PC-9 (cell line): Measurements from ENCODE around the gene PLXNA3.

Experiments
- EZH2 ChIP-seq: fragments of 200-600 bp; sonication (generic); IDR thresholded peaks from 2 replicates; pipeline ENCODE4 v1.8.0; 2017; ENCODE audit warnings: antibody characterized with exemption, low read depth
- TF ChIP-seq, protein P1 (sequence below): fragments of 200-600 bp; sonication (generic); conservative IDR thresholded peaks from 2 replicates; pipeline ENCODE4 v1.6.1; 2017; ENCODE audit warnings: mixed run types, antibody characterized with exemption, mild to moderate bottlenecking, moderate library complexity

- TF ChIP-seq, protein P1, sequence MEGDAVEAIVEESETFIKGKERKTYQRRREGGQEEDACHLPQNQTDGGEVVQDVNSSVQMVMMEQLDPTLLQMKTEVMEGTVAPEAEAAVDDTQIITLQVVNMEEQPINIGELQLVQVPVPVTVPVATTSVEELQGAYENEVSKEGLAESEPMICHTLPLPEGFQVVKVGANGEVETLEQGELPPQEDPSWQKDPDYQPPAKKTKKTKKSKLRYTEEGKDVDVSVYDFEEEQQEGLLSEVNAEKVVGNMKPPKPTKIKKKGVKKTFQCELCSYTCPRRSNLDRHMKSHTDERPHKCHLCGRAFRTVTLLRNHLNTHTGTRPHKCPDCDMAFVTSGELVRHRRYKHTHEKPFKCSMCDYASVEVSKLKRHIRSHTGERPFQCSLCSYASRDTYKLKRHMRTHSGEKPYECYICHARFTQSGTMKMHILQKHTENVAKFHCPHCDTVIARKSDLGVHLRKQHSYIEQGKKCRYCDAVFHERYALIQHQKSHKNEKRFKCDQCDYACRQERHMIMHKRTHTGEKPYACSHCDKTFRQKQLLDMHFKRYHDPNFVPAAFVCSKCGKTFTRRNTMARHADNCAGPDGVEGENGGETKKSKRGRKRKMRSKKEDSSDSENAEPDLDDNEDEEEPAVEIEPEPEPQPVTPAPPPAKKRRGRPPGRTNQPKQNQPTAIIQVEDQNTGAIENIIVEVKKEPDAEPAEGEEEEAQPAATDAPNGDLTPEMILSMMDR = no peak
- TF ChIP-seq EZH2 = no peak
These were observed 25.2 kb downstream of the PLXNA3 start for GRCh38 chrX:154483325-154483724.
